ENCODE data around the gene TRAPPC14. TPM values are rescaled to one million over a fixed set of nuclear protein-coding genes. Genes with fewer than 3 reads are reported as not detected.
"Not testable (repeated sequence)": the region's sequence is repeated elsewhere in the genome, so short reads cannot be mapped to it uniquely, and the experiment has no call there.

Gene TRAPPC14
- total RNA-seq, 3 donors from 2014 or later (not counting 1 experiment from before 2014, with no cell fraction given) = 55.1 to 59.2 (median 56.5) TPM

DNA sequence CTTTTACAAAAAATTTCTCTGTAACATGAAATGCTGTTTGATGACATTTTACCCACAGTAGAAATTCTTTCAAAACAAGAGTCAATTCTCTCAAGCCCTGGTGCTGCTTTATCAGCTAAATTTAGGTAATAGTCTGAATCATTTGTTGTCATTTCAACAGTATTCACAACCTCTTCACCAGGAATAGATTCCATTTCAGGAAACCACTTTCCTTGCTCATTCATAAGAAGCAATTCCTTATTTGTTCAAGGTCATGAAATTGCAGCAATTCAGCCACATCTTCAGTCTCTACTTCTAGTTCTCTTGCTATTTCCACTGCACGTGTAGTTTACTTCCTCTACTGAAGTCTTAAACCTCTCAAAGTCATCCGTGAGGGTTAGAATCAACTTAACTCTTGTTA is 33.3 kb upstream of the TRAPPC14 start:
- peak overlapping the region; percentile 55 for H3K27ac ChIP-seq (ENCODE audit: low read length)
- H3K9me3 Mint-ChIP-seq = no peaks in the 10 kb centered on the region
- H3K9me3 ChIP-seq (ENCODE audit: control insufficient read depth, insufficient read depth, low read length) = no peaks in the 10 kb centered on the region
- no peak overlapping the region for H3K27ac Mint-ChIP-seq
- DNase-seq (no peak), ATAC-seq (no peak)
- no peaks in the 10 kb centered on the region for H3K36me3 ChIP-seq (ENCODE audit: control insufficient read depth, insufficient read depth, low read length)
- H3K27me3 Mint-ChIP-seq (ENCODE audit: low read depth in 2 of 2) = no peaks in the 10 kb centered on the region
- H3K4me1 Mint-ChIP-seq = peaks cover 0 to 7% of the 10 kb centered on the region in 2 donors
- 33% methylated on average over 2 of the region's 2 CpGs for WGBS (ENCODE audit: insufficient coverage)
- intact Hi-C loops (cut with micrococcal nuclease) = loop anchor here (2.0 kb wide), 1 partner anchor 25 kb away; no protein-coding TSS in a partner anchor
- no peak overlapping the region for H3K4me3 Mint-ChIP-seq
- H3K36me3 Mint-ChIP-seq = no peaks in the 10 kb centered on the region
- no peak overlapping the region for H3K4me3 ChIP-seq (ENCODE audit: low read length)
- peaks cover 4% of the 10 kb centered on the region for H3K4me1 ChIP-seq (ENCODE audit: control insufficient read depth, insufficient read depth, low read length)
- TF ChIP-seq, protein P1, sequence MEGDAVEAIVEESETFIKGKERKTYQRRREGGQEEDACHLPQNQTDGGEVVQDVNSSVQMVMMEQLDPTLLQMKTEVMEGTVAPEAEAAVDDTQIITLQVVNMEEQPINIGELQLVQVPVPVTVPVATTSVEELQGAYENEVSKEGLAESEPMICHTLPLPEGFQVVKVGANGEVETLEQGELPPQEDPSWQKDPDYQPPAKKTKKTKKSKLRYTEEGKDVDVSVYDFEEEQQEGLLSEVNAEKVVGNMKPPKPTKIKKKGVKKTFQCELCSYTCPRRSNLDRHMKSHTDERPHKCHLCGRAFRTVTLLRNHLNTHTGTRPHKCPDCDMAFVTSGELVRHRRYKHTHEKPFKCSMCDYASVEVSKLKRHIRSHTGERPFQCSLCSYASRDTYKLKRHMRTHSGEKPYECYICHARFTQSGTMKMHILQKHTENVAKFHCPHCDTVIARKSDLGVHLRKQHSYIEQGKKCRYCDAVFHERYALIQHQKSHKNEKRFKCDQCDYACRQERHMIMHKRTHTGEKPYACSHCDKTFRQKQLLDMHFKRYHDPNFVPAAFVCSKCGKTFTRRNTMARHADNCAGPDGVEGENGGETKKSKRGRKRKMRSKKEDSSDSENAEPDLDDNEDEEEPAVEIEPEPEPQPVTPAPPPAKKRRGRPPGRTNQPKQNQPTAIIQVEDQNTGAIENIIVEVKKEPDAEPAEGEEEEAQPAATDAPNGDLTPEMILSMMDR (IDR thresholded peaks at IDR 0.05) = no peak
- no peaks in the 10 kb centered on the region for H3K27me3 ChIP-seq (ENCODE audit: control insufficient read depth, insufficient read depth, low read length)

DNA sequence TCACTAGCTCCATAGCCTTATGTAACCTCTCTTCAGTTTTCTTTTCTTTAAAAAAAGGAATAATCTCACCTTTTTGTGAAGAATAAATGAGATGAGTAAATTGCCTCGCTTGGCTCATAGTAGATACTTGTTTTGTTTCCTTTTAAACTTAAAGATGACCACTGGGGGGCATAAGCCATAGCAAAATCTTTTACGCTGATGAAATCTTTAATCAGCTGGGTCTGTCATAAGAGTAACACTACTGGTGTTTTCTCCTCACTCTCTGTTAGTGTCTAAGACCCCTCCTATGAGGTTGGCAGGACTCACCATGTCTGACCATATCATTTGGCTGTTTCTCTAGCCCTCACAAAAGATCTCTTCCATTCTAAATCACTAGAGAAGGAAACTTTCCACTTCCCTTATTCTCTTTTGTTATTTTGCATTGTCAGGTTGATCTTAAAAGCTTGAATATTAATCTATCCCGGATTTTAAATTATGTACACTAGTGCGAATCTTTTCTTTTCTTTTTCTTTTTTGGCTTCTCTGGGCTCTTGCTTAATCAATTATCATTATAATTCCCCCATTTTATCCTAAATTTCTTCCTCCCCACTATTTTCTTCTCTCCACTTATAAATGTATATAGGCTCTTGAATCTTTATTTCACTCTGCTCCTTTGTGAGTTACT is 31.7 kb upstream of the TRAPPC14 start:
- Mint-ChIP-seq H3K4me1 (peaks cover 0 to 7% of the 10 kb centered on the region in 2 donors), H3K36me3 (no peaks in the 10 kb centered on the region), H3K27me3 (ENCODE audit: low read depth in 2 of 2) (no peaks in the 10 kb centered on the region), H3K27ac (peak overlapping the region in 1 of 2 donors; percentile 25), H3K9me3 (no peaks in the 10 kb centered on the region), H3K4me3 (no peak overlapping the region)
- Histone ChIP-seq H3K36me3 (ENCODE audit: control insufficient read depth, insufficient read depth, low read length) (no peaks in the 10 kb centered on the region), H3K9me3 (ENCODE audit: control insufficient read depth, insufficient read depth, low read length) (no peaks in the 10 kb centered on the region), H3K4me3 (ENCODE audit: low read length) (no peak overlapping the region), H3K27ac (ENCODE audit: low read length) (no peak overlapping the region), H3K27me3 (ENCODE audit: control insufficient read depth, insufficient read depth, low read length) (no peaks in the 10 kb centered on the region), H3K4me1 (ENCODE audit: control insufficient read depth, insufficient read depth, low read length) (peaks cover 4% of the 10 kb centered on the region)
- WGBS (ENCODE audit: insufficient coverage) = 39% methylated on average over 4 of the region's 4 CpGs
- TF ChIP-seq, protein P1 (IDR thresholded peaks at IDR 0.05) = peak; percentile 61
- intact Hi-C loops (cut with micrococcal nuclease) = loop anchor here (1.0 to 2.0 kb wide), 2 partner anchors 27 to 217 kb away; no protein-coding TSS in a partner anchor
- DNase-seq (peak in 1 of 2 donors; percentile 76), ATAC-seq (peak; percentile 71 to 91 (median 72))

DNA sequence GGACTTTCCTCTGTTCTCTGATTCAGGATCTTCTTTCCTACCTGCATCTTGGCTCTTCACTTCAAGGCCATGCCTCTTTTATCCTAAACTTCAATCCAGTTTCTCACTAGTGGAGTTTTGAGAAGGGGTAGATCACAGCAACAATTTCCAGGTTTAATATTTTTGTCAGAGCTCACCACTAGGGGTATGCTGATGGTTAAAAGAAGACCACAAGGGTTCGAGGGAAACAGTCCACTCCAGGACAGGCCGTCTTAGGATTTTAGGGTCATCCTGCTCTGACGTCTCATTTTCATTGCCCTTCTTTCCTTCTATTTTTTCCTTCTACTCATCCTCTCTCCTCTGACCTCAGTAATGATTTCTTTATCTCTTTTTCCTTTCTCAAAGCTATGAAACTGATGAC is 30.5 kb upstream of the TRAPPC14 start:
- Histone ChIP-seq H3K4me3 (ENCODE audit: low read length) (no peak overlapping the region), H3K27me3 (ENCODE audit: control insufficient read depth, insufficient read depth, low read length) (no peaks in the 10 kb centered on the region), H3K4me1 (ENCODE audit: control insufficient read depth, insufficient read depth, low read length) (peaks cover 4% of the 10 kb centered on the region), H3K9me3 (ENCODE audit: control insufficient read depth, insufficient read depth, low read length) (no peaks in the 10 kb centered on the region), H3K27ac (ENCODE audit: low read length) (no peak overlapping the region), H3K36me3 (ENCODE audit: control insufficient read depth, insufficient read depth, low read length) (no peaks in the 10 kb centered on the region)
- intact Hi-C loops (cut with micrococcal nuclease) = no loop called here
- WGBS (ENCODE audit: insufficient coverage) = 84% methylated on average over 3 of the region's 3 CpGs
- no peaks in the 10 kb centered on the region for H3K27me3 Mint-ChIP-seq (ENCODE audit: low read depth in 2 of 2)
- no peak for DNase-seq
- TF ChIP-seq, protein P1 (IDR thresholded peaks at IDR 0.05) = no peak
- H3K9me3 Mint-ChIP-seq = no peaks in the 10 kb centered on the region
- H3K4me3 Mint-ChIP-seq = no peak overlapping the region
- H3K4me1 Mint-ChIP-seq = peaks cover 0 to 7% of the 10 kb centered on the region in 2 donors
- ATAC-seq = no peak
- no peak overlapping the region for H3K27ac Mint-ChIP-seq
- no peaks in the 10 kb centered on the region for H3K36me3 Mint-ChIP-seq

DNA sequence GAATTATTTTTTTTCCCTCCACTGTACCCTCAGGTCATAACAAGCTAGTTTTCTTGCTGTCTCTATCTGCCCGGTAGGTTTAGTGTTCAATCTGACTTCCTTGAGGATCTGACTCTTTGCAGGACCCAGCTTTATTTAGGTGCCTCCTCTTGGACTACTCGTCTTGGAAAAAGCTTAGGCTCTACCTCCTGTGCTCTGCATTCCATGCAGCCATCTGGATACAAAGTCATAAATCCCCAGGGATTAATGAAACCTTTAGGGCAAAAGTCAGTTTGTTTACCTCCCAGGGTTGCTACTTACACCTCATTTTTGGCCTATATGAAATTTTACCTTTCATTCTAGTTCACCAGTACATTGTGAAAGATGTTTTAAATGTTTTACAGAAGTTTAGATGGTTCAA is 27.2 kb upstream of the TRAPPC14 start:
- no peaks in the 10 kb centered on the region for H3K36me3 ChIP-seq (ENCODE audit: control insufficient read depth, insufficient read depth, low read length)
- ATAC-seq (no peak), DNase-seq (no peak)
- no peak overlapping the region for H3K4me3 ChIP-seq (ENCODE audit: low read length)
- Mint-ChIP-seq H3K4me3 (no peak overlapping the region), H3K9me3 (no peaks in the 10 kb centered on the region), H3K27me3 (ENCODE audit: low read depth in 2 of 2) (no peaks in the 10 kb centered on the region), H3K27ac (no peak overlapping the region), H3K36me3 (no peaks in the 10 kb centered on the region), H3K4me1 (peaks cover 2 to 10% of the 10 kb centered on the region in 2 donors)
- TF ChIP-seq, protein P1 (IDR thresholded peaks at IDR 0.05) = no peak
- peaks cover 3% of the 10 kb centered on the region for H3K4me1 ChIP-seq (ENCODE audit: control insufficient read depth, insufficient read depth, low read length)
- no peak overlapping the region for H3K27ac ChIP-seq (ENCODE audit: low read length)
- intact Hi-C loops (cut with micrococcal nuclease) = no loop called here
- no peaks in the 10 kb centered on the region for H3K9me3 ChIP-seq (ENCODE audit: control insufficient read depth, insufficient read depth, low read length)
- H3K27me3 ChIP-seq (ENCODE audit: control insufficient read depth, insufficient read depth, low read length) = no peaks in the 10 kb centered on the region
- WGBS (ENCODE audit: insufficient coverage) = 91% methylated on average over 2 of the region's 2 CpGs

DNA sequence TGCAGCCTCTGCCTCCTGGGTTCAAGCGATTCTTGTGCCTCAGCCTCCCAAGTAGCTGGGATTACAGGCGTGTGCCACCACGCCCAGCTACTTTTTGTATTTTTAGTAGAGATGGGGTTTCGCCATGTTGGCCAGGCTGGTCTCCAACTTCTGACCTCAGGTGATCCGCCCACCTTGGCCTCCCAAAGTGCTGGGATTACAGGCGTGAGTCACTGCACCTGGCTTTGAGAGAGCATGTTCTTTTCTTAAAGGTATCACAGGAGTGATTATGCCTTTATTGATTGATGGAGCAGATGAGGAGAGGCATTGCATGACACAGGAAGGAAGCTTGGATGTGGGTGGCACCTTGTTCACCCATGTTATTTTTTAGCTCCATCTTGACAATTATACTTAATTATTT is 24.6 kb upstream of the TRAPPC14 start:
- H3K27me3 ChIP-seq (ENCODE audit: control insufficient read depth, insufficient read depth, low read length); intact Hi-C loops (cut with micrococcal nuclease); H3K27ac Mint-ChIP-seq; H3K9me3 Mint-ChIP-seq; H3K4me3 Mint-ChIP-seq; H3K36me3 Mint-ChIP-seq; H3K27ac ChIP-seq (ENCODE audit: low read length); H3K4me3 ChIP-seq (ENCODE audit: low read length); H3K36me3 ChIP-seq (ENCODE audit: control insufficient read depth, insufficient read depth, low read length); H3K9me3 ChIP-seq (ENCODE audit: control insufficient read depth, insufficient read depth, low read length); ATAC-seq; H3K4me1 Mint-ChIP-seq; H3K27me3 Mint-ChIP-seq (ENCODE audit: low read depth in 2 of 2); DNase-seq: not testable (repeated sequence)
- H3K4me1 ChIP-seq (ENCODE audit: control insufficient read depth, insufficient read depth, low read length) = peaks cover 13% of the 10 kb centered on the region
- 92% methylated on average over 6 of the region's 6 CpGs for WGBS (ENCODE audit: insufficient coverage)
